ENCODE data around the gene KRTAP10-12.

The KRTAP10-12 gene

DNA sequence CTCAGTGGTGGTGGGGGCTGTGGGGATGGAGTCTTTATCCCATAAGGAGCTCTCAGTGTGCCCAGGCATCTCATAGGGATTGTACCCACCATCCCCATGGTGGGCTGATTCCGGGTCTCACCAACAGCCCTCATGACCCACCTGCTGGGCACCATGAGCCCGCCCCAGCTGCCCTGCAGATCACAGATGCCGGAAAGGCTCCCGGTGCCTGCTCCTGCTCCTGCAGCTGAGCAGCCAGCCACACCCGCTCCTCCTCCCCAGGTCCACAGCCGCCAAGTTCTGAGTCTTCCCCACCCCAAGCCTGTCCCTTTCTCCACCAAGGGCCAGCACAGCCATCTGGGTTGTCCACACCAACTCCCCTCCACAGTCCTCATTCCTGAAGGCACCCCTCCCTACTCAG is 29.9 kb downstream of the KRTAP10-12 start:
- H3K27ac ChIP-seq (ENCODE audit: low read length), result no peak overlapping the region
- no peaks in the 10 kb centered on the region for H3K79me2 ChIP-seq (ENCODE audit: low read length)
- H3K9me3 ChIP-seq (ENCODE audit: insufficient read depth, low read length), result no peaks in the 10 kb centered on the region
- H3K36me3 ChIP-seq (replicated peaks; ENCODE audit: low read depth, low read length), result no peaks in the 10 kb centered on the region
- peaks cover 7% of the 10 kb centered on the region; the same call in 1 of the 2 replicates for H3K27me3 ChIP-seq (ENCODE audit: low read depth, low read length)
- H3K4me1 ChIP-seq (ENCODE audit: low read length), result no peaks in the 10 kb centered on the region
- no peak overlapping the region for H3K9ac ChIP-seq (ENCODE audit: low read length)
- no peak overlapping the region for H3K4me2 ChIP-seq (ENCODE audit: low read length)
- no peak overlapping the region for H3K4me3 ChIP-seq (ENCODE audit: low read length)
- H2AFZ ChIP-seq (ENCODE audit: low read depth, low read length), result no peak overlapping the region
- no peaks in the 10 kb centered on the region for H4K20me1 ChIP-seq (ENCODE audit: insufficient read depth, low read length)
- no peak for TF ChIP-seq EZH2phosphoT487 (IDR thresholded peaks at IDR 0.05; ENCODE audit: low read depth)

DNA sequence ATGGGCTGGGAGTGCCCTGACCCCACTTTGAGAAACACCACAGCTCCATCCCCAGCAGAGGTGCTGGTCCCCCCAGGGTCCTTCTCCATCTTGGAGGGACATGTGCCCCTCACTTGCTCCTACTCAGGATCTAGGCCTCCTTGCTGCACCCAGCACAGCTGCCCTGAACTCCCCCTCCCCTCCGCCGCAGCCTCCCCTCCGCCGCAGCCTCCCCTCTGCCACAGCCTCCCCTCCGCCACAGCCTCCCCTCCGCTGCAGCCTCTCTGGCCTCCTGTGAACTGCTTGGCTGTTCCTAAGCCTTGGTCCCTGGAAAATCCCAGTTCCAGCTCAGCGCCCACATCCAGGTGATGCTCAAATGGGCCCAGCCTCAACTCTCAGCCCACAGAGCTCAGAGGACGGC is 30.3 kb downstream of the KRTAP10-12 start:
- TF ChIP-seq, protein P1, sequence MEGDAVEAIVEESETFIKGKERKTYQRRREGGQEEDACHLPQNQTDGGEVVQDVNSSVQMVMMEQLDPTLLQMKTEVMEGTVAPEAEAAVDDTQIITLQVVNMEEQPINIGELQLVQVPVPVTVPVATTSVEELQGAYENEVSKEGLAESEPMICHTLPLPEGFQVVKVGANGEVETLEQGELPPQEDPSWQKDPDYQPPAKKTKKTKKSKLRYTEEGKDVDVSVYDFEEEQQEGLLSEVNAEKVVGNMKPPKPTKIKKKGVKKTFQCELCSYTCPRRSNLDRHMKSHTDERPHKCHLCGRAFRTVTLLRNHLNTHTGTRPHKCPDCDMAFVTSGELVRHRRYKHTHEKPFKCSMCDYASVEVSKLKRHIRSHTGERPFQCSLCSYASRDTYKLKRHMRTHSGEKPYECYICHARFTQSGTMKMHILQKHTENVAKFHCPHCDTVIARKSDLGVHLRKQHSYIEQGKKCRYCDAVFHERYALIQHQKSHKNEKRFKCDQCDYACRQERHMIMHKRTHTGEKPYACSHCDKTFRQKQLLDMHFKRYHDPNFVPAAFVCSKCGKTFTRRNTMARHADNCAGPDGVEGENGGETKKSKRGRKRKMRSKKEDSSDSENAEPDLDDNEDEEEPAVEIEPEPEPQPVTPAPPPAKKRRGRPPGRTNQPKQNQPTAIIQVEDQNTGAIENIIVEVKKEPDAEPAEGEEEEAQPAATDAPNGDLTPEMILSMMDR (IDR thresholded peaks at IDR 0.05; ENCODE audit: low read depth, low read length), result no peak
- TF ChIP-seq EZH2phosphoT487 (IDR thresholded peaks at IDR 0.05; ENCODE audit: low read depth), result no peak
- no peak overlapping the region for H3K27ac ChIP-seq (ENCODE audit: low read length)
- H2AFZ ChIP-seq (ENCODE audit: low read depth, low read length), result no peak overlapping the region
- H3K9me3 ChIP-seq (ENCODE audit: insufficient read depth, low read length), result no peaks in the 10 kb centered on the region
- no peak overlapping the region for H3K9ac ChIP-seq (ENCODE audit: low read length)
- H3K4me1 ChIP-seq (ENCODE audit: low read length), result no peaks in the 10 kb centered on the region
- H4K20me1 ChIP-seq (ENCODE audit: insufficient read depth, low read length), result no peaks in the 10 kb centered on the region
- H3K27me3 ChIP-seq (ENCODE audit: low read depth, low read length), result peaks cover 7% of the 10 kb centered on the region
- H3K4me3 ChIP-seq (ENCODE audit: low read length), result no peak overlapping the region
- H3K79me2 ChIP-seq (ENCODE audit: low read length), result no peaks in the 10 kb centered on the region
- H3K4me2 ChIP-seq (ENCODE audit: low read length), result no peak overlapping the region
- H3K36me3 ChIP-seq (replicated peaks; ENCODE audit: low read depth, low read length), result no peaks in the 10 kb centered on the region

DNA sequence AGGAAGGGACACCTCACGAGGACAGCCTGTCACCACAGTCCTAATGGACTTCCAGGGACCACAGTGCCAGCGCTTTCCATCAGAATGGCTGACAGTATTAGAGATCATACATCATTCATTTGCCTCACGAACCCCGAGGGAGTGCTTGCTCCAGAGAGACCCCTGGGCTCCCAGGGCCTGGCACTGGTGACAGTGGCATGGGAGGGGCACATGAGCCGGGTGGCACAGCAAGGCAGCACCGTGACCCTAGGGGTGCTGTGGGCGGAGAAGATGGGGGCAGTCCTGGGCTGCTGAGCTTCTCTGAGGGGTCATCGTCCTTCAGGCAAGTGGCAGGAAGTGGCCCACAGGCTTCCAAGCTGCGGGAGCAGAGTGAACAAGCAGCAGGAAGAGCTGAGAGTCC is 30.8 kb downstream of the KRTAP10-12 start:
- TF ChIP-seq, protein P1 (IDR thresholded peaks at IDR 0.05; ENCODE audit: low read depth, low read length), result no peak
- TF ChIP-seq EZH2phosphoT487 (IDR thresholded peaks at IDR 0.05; ENCODE audit: low read depth), result no peak
- H4K20me1 ChIP-seq (ENCODE audit: insufficient read depth, low read length), result no peaks in the 10 kb centered on the region
- peaks cover 7% of the 10 kb centered on the region for H3K27me3 ChIP-seq (ENCODE audit: low read depth, low read length)
- no peaks in the 10 kb centered on the region for H3K4me1 ChIP-seq (ENCODE audit: low read length)
- H3K27ac ChIP-seq (ENCODE audit: low read length), result no peak overlapping the region
- no peak overlapping the region for H2AFZ ChIP-seq (ENCODE audit: low read depth, low read length)
- H3K36me3 ChIP-seq (replicated peaks; ENCODE audit: low read depth, low read length), result no peaks in the 10 kb centered on the region
- no peak overlapping the region for H3K4me2 ChIP-seq (ENCODE audit: low read length)
- H3K9ac ChIP-seq (ENCODE audit: low read length), result no peak overlapping the region
- no peaks in the 10 kb centered on the region for H3K79me2 ChIP-seq (ENCODE audit: low read length)
- H3K9me3 ChIP-seq (ENCODE audit: insufficient read depth, low read length), result no peaks in the 10 kb centered on the region
- no peak overlapping the region for H3K4me3 ChIP-seq (ENCODE audit: low read length)

DNA sequence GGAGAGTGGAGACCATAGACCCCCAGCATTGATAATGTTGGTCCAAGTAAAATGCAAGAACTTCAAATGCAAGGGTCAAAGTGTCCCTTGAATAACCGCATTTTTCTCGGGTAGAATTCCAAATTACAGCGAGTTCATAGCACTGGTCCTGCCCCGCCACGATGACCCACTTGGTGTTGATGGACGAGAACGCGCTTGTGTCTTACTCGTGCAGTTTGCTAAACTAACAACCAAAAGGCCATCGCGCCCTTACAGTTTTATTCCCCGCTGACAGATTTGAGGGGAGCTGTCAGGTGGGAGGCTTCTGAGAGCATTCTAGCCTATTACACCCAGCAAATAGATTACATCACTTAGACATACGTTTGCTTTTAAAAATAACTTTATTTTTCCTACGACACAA is 31.7 kb downstream of the KRTAP10-12 start:
- Histone ChIP-seq H2AFZ (ENCODE audit: low read depth, low read length) (no peak overlapping the region), H3K4me2 (ENCODE audit: low read length) (no peak overlapping the region), H3K27ac (ENCODE audit: low read length) (no peak overlapping the region), H3K4me1 (ENCODE audit: low read length) (no peaks in the 10 kb centered on the region), H3K4me3 (ENCODE audit: low read length) (no peak overlapping the region), H3K9me3 (ENCODE audit: insufficient read depth, low read length) (no peaks in the 10 kb centered on the region), H3K9ac (ENCODE audit: low read length) (no peak overlapping the region), H4K20me1 (ENCODE audit: insufficient read depth, low read length) (no peaks in the 10 kb centered on the region), H3K27me3 (ENCODE audit: low read depth, low read length) (peaks cover 7% of the 10 kb centered on the region), H3K36me3 (replicated peaks; ENCODE audit: low read depth, low read length) (no peaks in the 10 kb centered on the region), H3K79me2 (ENCODE audit: low read length) (no peaks in the 10 kb centered on the region)
- TF ChIP-seq, protein P1 (IDR thresholded peaks at IDR 0.05; ENCODE audit: low read depth, low read length), result no peak
- TF ChIP-seq EZH2phosphoT487 (IDR thresholded peaks at IDR 0.05; ENCODE audit: low read depth), result no peak
